Keratinocyte (primary cell): ENCODE data around the gene SMOC1. TPM values are rescaled to one million over a fixed set of nuclear protein-coding genes. Genes with fewer than 3 reads are reported as not detected.

ENCODE experiments used
- DNase-seq: peaks from one replicate; pipeline ENCODE4 v3.0.0-alpha.2; 2011; ENCODE audit warnings: low read depth, missing footprints, low spot score
- FAIRE-seq: peaks from 2 replicates; lab custom pipeline; 2011; peaks lifted over from hg19 to GRCh38; lab: Jason Lieb, UNC
- H2AFZ ChIP-seq: 2 replicates; pipeline ENCODE4 v1.6.0; 2012; ENCODE audit warnings: low read length, control low read depth, inconsistent platforms; ENCODE audit not compliant: control insufficient read depth
- H3K27ac ChIP-seq: 2 replicates; pipeline ENCODE4 v1.5.1; 2011; ENCODE audit warnings: low read length; ENCODE audit not compliant: control insufficient read depth, insufficient read depth
- H3K27me3 ChIP-seq: 3 replicates; pipeline ENCODE4 v1.6.0; 2011; ENCODE audit warnings: low read length; ENCODE audit not compliant: control insufficient read depth, insufficient read depth; ENCODE audit errors: extremely low read depth
- H3K36me3 ChIP-seq, 2 experiments: 2 replicates in 1 of 2; 3 replicates in 1 of 2; pipeline ENCODE4 v1.5.1; 2011; ENCODE audit warnings: low read length in 2 of 2, mild to moderate bottlenecking in 1 of 2; ENCODE audit not compliant: control insufficient read depth in 2 of 2, insufficient read depth in 2 of 2; ENCODE audit errors: extremely low read depth in 1 of 2
- H3K4me1 ChIP-seq: 3 replicates; pipeline ENCODE4 v1.5.1; 2011; ENCODE audit warnings: low read length; ENCODE audit not compliant: control insufficient read depth, insufficient read depth; ENCODE audit errors: extremely low read depth
- H3K4me2 ChIP-seq: 3 replicates; pipeline ENCODE4 v1.6.0; 2011; ENCODE audit warnings: low read depth, low read length; ENCODE audit not compliant: control insufficient read depth, insufficient read depth; ENCODE audit errors: extremely low read depth
- H3K4me3 ChIP-seq, 3 experiments: fragments of 200-600 bp in 1 of 3; sonication (generic) in 1 of 3; 2 replicates in 2 of 3; 3 replicates in 1 of 3; pipeline ENCODE4 v1.5.1; 2011 to 2016; ENCODE audit warnings: low read length in 3 of 3, mild to moderate bottlenecking in 3 of 3, control low read depth in 2 of 3, inconsistent platforms in 1 of 3, low read depth in 1 of 3, mixed read lengths in 1 of 3, mixed run types in 1 of 3, moderate library complexity in 1 of 3; ENCODE audit not compliant: control insufficient read depth in 2 of 3, insufficient read depth in 2 of 3; ENCODE audit errors: extremely low read depth in 1 of 3
- H3K79me2 ChIP-seq: 2 replicates; pipeline ENCODE4 v1.6.0; 2012; ENCODE audit warnings: low read length; ENCODE audit not compliant: control insufficient read depth, insufficient read depth
- H3K9ac ChIP-seq: 3 replicates; pipeline ENCODE4 v1.6.0; 2011; ENCODE audit warnings: low read length; ENCODE audit not compliant: control insufficient read depth, insufficient read depth; ENCODE audit errors: extremely low read depth
- H3K9me1 ChIP-seq: 3 replicates; pipeline ENCODE4 v1.6.0; 2011; ENCODE audit warnings: low read length; ENCODE audit not compliant: control insufficient read depth, insufficient read depth; ENCODE audit errors: extremely low read depth
- H3K9me3 ChIP-seq: 2 replicates; pipeline ENCODE4 v1.5.1; 2012; ENCODE audit warnings: low read depth, low read length; ENCODE audit not compliant: control insufficient read depth
- H4K20me1 ChIP-seq: 3 replicates; pipeline ENCODE4 v1.6.0; 2011; ENCODE audit warnings: low read length; ENCODE audit not compliant: control insufficient read depth, insufficient read depth; ENCODE audit errors: extremely low read depth
- EZH2 ChIP-seq: IDR thresholded peaks from one replicate; pipeline ENCODE4 v1.6.1; 2012; ENCODE audit warnings: inconsistent platforms, mild to moderate bottlenecking, low read length, moderate library complexity
- dilution Hi-C: fragments of 300-500 bp; cut with MboI; formaldehyde crosslinking; loops from one replicate; pipeline ENCODE4 v1.7.0; 2020; ENCODE audit warnings: low sequenced_read_pairs; ENCODE audit not compliant: extremely low pct_ligation_motif_present
- polyA plus RNA-seq, 5 experiments: library from polyadenylated mRNA; depleted of rRNA in 3 of 5; stranded (reverse) in 3 of 5; stranded (forward) in 1 of 5; unstranded in 1 of 5; fragments of >200 nt; gene quantifications; 1 replicate in 1 of 5; 2 replicates in 3 of 5; 3 replicates in 1 of 5; pipeline versions ENCODE4 v1.2.1 to v1.2.3, GENCODE V29; 2011 to 2012; ENCODE audit warnings: missing spikeins in 2 of 5, low read depth in 1 of 5, low replicate concordance in 1 of 5
- TF ChIP-seq, protein P1 (sequence below), 3 experiments: IDR thresholded peaks in 1 of 3; conservative IDR thresholded peaks in 1 of 3; optimal IDR thresholded peaks in 1 of 3; 2 replicates in 2 of 3; 3 replicates in 1 of 3; pipeline versions ENCODE3 to v1.5.1; 2011; ENCODE audit warnings: low read length in 3 of 3, mild to moderate bottlenecking in 3 of 3, moderate library complexity in 2 of 3, control low read depth in 1 of 3, inconsistent platforms in 1 of 3; ENCODE audit not compliant: insufficient read depth in 2 of 3; ENCODE audit errors: extremely low read depth in 1 of 3

SMOC1 gene
- polyA plus RNA-seq, 1 donor (not counting 4 experiments of a cell fraction or from before 2014, with no cell fraction given), result 6.0 TPM

DNA sequence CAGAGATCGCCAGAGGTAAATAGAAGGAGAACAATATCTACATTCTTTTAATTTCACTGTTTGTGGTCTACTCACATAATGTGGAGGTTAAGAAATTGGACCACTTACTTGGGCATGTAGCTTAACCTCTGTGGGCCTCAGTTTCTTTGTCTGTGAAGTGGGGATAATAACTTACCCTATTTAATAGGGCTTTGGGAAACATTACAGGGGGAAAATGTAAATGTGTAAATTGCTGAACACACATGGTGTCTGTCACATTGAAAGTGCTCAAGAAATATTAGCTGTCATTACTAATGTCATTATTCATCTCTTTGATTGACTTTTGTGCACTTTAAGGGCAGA, 169.1 kb downstream of the SMOC1 start:
- Histone ChIP-seq H3K9me1 (no peaks in the 10 kb centered on the region), H3K79me2 (no peaks in the 10 kb centered on the region), H2AFZ (no peak overlapping the region), H3K36me3 (no peaks in the 10 kb centered on the region), H3K4me3 (no peak overlapping the region), H3K4me1 (peaks cover 3% of the 10 kb centered on the region), H3K27me3 (no peaks in the 10 kb centered on the region), H3K27ac (no peak overlapping the region), H3K4me2 (no peak overlapping the region), H4K20me1 (no peaks in the 10 kb centered on the region), H3K9ac (no peak overlapping the region), H3K9me3 (no peaks in the 10 kb centered on the region)
- FAIRE-seq (no peak), DNase-seq (no peak)
- TF ChIP-seq EZH2, result no peak
- dilution Hi-C loops, result no loop called here

DNA sequence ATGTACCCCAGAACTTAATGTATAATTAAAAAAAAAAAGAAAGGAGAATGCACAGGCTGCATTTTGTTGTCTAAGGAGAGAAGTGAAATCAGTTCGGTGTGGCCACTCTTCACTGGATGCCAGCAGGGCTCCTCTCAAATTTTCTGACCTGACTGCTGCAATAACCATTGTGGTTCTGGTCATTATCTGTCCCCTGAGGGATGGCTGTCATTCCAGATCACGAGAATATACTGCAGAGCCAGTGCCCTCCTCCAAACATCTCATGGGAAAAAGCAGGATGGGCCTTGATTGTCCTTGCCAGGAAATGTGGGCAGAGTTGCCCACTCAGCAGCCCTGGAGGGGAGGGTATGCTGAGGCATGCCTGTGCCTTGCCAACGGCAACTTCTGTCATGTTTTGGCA, 170.4 kb downstream of the SMOC1 start:
- Histone ChIP-seq H3K9me1 (no peaks in the 10 kb centered on the region), H3K79me2 (no peaks in the 10 kb centered on the region), H3K4me2 (no peak overlapping the region), H3K9ac (no peak overlapping the region), H3K9me3 (no peaks in the 10 kb centered on the region), H2AFZ (no peak overlapping the region), H3K27ac (no peak overlapping the region), H3K4me3 (no peak overlapping the region), H3K36me3 (no peaks in the 10 kb centered on the region), H3K27me3 (no peaks in the 10 kb centered on the region), H4K20me1 (no peaks in the 10 kb centered on the region), H3K4me1 (peaks cover 3% of the 10 kb centered on the region)
- DNase-seq (no peak), FAIRE-seq (no peak)
- dilution Hi-C loops, result no loop called here
- TF ChIP-seq, protein P1, sequence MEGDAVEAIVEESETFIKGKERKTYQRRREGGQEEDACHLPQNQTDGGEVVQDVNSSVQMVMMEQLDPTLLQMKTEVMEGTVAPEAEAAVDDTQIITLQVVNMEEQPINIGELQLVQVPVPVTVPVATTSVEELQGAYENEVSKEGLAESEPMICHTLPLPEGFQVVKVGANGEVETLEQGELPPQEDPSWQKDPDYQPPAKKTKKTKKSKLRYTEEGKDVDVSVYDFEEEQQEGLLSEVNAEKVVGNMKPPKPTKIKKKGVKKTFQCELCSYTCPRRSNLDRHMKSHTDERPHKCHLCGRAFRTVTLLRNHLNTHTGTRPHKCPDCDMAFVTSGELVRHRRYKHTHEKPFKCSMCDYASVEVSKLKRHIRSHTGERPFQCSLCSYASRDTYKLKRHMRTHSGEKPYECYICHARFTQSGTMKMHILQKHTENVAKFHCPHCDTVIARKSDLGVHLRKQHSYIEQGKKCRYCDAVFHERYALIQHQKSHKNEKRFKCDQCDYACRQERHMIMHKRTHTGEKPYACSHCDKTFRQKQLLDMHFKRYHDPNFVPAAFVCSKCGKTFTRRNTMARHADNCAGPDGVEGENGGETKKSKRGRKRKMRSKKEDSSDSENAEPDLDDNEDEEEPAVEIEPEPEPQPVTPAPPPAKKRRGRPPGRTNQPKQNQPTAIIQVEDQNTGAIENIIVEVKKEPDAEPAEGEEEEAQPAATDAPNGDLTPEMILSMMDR (optimal IDR thresholded peaks at IDR 0.05 in 1 of 3, IDR thresholded peaks at IDR 0.05 in 1 of 3, conservative IDR thresholded peaks at IDR 0.05 in 1 of 3; ENCODE audit: extremely low read depth in 1 of 3, insufficient read depth in 2 of 3, low read length in 3 of 3), result no peak
- no peak for TF ChIP-seq EZH2

DNA sequence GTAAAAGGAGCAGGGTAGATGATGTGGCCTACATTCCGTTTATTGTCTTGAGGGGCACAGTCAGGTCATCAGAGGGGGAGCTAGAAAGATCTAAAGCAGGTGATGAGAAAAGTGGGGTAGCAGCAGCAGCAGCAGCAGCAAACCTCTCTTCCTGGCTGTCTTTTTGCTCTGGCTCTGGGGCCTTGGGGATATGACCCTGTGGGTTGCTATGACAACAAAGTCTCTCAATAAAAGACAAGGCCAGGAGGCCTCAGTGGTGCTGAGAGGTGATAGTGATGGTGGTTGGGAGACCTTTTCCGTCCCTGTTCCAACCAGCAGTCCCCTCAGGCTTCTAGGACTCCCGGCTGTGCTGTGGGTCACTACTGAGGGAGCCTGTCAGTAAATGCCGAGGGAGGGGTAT, 170.9 kb downstream of the SMOC1 start:
- TF ChIP-seq, protein P1 (optimal IDR thresholded peaks at IDR 0.05 in 1 of 3, IDR thresholded peaks at IDR 0.05 in 1 of 3, conservative IDR thresholded peaks at IDR 0.05 in 1 of 3; ENCODE audit: extremely low read depth in 1 of 3, insufficient read depth in 2 of 3, low read length in 3 of 3), result no peak
- no peak for DNase-seq
- no peaks in the 10 kb centered on the region for H4K20me1 ChIP-seq
- H3K4me2 ChIP-seq, result no peak overlapping the region
- no peak for FAIRE-seq
- no peak overlapping the region for H3K27ac ChIP-seq
- no peaks in the 10 kb centered on the region for H3K9me1 ChIP-seq
- H3K4me1 ChIP-seq, result peaks cover 3% of the 10 kb centered on the region
- no peak overlapping the region for H3K9ac ChIP-seq
- no peaks in the 10 kb centered on the region for H3K9me3 ChIP-seq
- H2AFZ ChIP-seq, result no peak overlapping the region
- H3K27me3 ChIP-seq, result no peaks in the 10 kb centered on the region
- H3K4me3 ChIP-seq, result no peak overlapping the region
- no peaks in the 10 kb centered on the region for H3K79me2 ChIP-seq
- dilution Hi-C loops, result no loop called here
- H3K36me3 ChIP-seq, result no peaks in the 10 kb centered on the region
